Mesendoderm (in vitro differentiated cells): ENCODE results near the gene IKBKG.
"Not testable (repeated sequence)": the region's sequence is repeated elsewhere in the genome, so short reads cannot be mapped to it uniquely, and the experiment has no call there.

ENCODE experiments used
- DNase-seq: peaks from one replicate; pipeline ENCODE4 v3.0.0; 2013
- H2AK5ac ChIP-seq: 2 replicates; pipeline ENCODE4 v1.6.1; 2013; ENCODE audit warnings: low read length, inconsistent platforms
- H2BK120ac ChIP-seq: 2 replicates; pipeline ENCODE4 v1.6.1; 2013; ENCODE audit warnings: low read depth, mild to moderate bottlenecking, low read length, moderate library complexity, mixed read lengths
- H2BK15ac ChIP-seq: replicated peaks from 2 replicates; pipeline ENCODE4 v1.6.1; 2013; ENCODE audit warnings: low read depth, mild to moderate bottlenecking, moderate library complexity
- H2BK5ac ChIP-seq: 2 replicates; pipeline ENCODE4 v1.6.1; 2013; ENCODE audit warnings: low read length, inconsistent platforms
- H3K18ac ChIP-seq: 2 replicates; pipeline ENCODE4 v1.6.1; 2013; ENCODE audit warnings: mild to moderate bottlenecking, low read length, mixed read lengths
- H3K23ac ChIP-seq: one replicate; pipeline ENCODE4 v1.6.1; 2013; ENCODE audit warnings: low read length
- H3K27ac ChIP-seq: 2 replicates; pipeline ENCODE4 v1.5.1; 2013; ENCODE audit warnings: low read depth, mild to moderate bottlenecking, inconsistent platforms, low read length, moderate library complexity
- H3K27me3 ChIP-seq: 2 replicates; pipeline ENCODE4 v1.6.1; 2013; ENCODE audit warnings: low read length, control low read depth, mild to moderate bottlenecking, inconsistent platforms; ENCODE audit not compliant: insufficient read depth, poor library complexity
- H3K36me3 ChIP-seq: 2 replicates; pipeline ENCODE4 v1.6.1; 2013; ENCODE audit warnings: low read length, inconsistent platforms; ENCODE audit not compliant: control insufficient read depth, insufficient read depth
- H3K4ac ChIP-seq: one replicate; pipeline ENCODE4 v1.6.1; 2013; ENCODE audit warnings: low read depth, mild to moderate bottlenecking, low read length, moderate library complexity
- H3K4me1 ChIP-seq: 2 replicates; pipeline ENCODE4 v1.6.1; 2013; ENCODE audit warnings: low read depth, low read length, inconsistent platforms; ENCODE audit not compliant: control insufficient read depth
- H3K4me2 ChIP-seq: 2 replicates; pipeline ENCODE4 v1.6.1; 2013; ENCODE audit warnings: low read length
- H3K4me3 ChIP-seq: 2 replicates; pipeline ENCODE4 v1.5.1; 2013; ENCODE audit warnings: mild to moderate bottlenecking, low read length
- H3K56ac ChIP-seq: one replicate; pipeline ENCODE4 v1.6.1; 2013; ENCODE audit warnings: low read length
- H3K79me1 ChIP-seq: 2 replicates; pipeline ENCODE4 v1.6.1; 2013; ENCODE audit warnings: low read length, inconsistent platforms
- H3K79me2 ChIP-seq: 2 replicates; pipeline ENCODE4 v1.6.1; 2013; ENCODE audit warnings: mild to moderate bottlenecking, low read length; ENCODE audit not compliant: control insufficient read depth, insufficient read depth
- H3K9ac ChIP-seq: 2 replicates; pipeline ENCODE4 v1.6.1; 2013; ENCODE audit warnings: low read length, inconsistent platforms
- H4K5ac ChIP-seq: one replicate; pipeline ENCODE4 v1.6.1; 2013; ENCODE audit warnings: low read length
- H4K8ac ChIP-seq: one replicate; pipeline ENCODE4 v1.6.1; 2013; ENCODE audit warnings: low read depth, mild to moderate bottlenecking, control low read depth, low read length, moderate library complexity
- WGBS: extraction: QIAGEN DNeasy Blood & Tissue Kit; methylation state at CpG from one replicate; pipeline ENCODE4 v1.1.7; 2013; ENCODE audit warnings: low lambda C conversion rate, missing lambda C conversion rate; ENCODE audit not compliant: insufficient coverage; ENCODE audit errors: extremely low coverage; 5-methylcytosine and 5-hydroxymethylcytosine counted together

Gene IKBKG

GRCh38 chrX:154540365-154540764 is 7.1 kb upstream of the IKBKG start:
- H3K79me1 ChIP-seq, H3K4ac ChIP-seq, H3K36me3 ChIP-seq, H2BK15ac ChIP-seq, H3K27me3 ChIP-seq, H3K23ac ChIP-seq, H4K5ac ChIP-seq, H2BK120ac ChIP-seq, H4K8ac ChIP-seq, H3K4me1 ChIP-seq, H2AK5ac ChIP-seq, H3K4me3 ChIP-seq, H3K9ac ChIP-seq, H3K56ac ChIP-seq, H2BK5ac ChIP-seq, H3K79me2 ChIP-seq, H3K4me2 ChIP-seq, H3K27ac ChIP-seq, DNase-seq, H3K18ac ChIP-seq: not testable (repeated sequence)
- WGBS, result no CpG with 5 or more reads among the region's 7 CpGs

- H3K4ac ChIP-seq, result no peak overlapping the region
- no peak overlapping the region for H2BK15ac ChIP-seq
- H4K8ac ChIP-seq, result no peak overlapping the region
- no peaks in the 10 kb centered on the region for H3K4me1 ChIP-seq
- no peaks in the 10 kb centered on the region for H3K36me3 ChIP-seq
- DNase-seq, result no peak
- no peaks in the 10 kb centered on the region for H3K79me2 ChIP-seq
- H2BK5ac ChIP-seq, result no peak overlapping the region
- no peak overlapping the region for H2BK120ac ChIP-seq
- no peak overlapping the region for H3K4me3 ChIP-seq
- H2AK5ac ChIP-seq, result no peak overlapping the region
- H3K56ac ChIP-seq, result no peak overlapping the region
- no peaks in the 10 kb centered on the region for H3K27me3 ChIP-seq
- H3K9ac ChIP-seq, result no peak overlapping the region
- no peak overlapping the region for H3K18ac ChIP-seq
- H3K23ac ChIP-seq, result no peak overlapping the region
- H3K4me2 ChIP-seq, result no peak overlapping the region
- H3K79me1 ChIP-seq, result no peaks in the 10 kb centered on the region
- H4K5ac ChIP-seq, result no peak overlapping the region
- H3K27ac ChIP-seq, result no peak overlapping the region
- WGBS, result no CpG with 5 or more reads among the region's 19 CpGs
Measured at GRCh38 chrX:154540897-154541535, 6.4 kb upstream of the IKBKG start.

GRCh38 chrX:154541589-154541895 is 5.9 kb upstream of the IKBKG start:
- Histone ChIP-seq H3K79me2 (no peaks in the 10 kb centered on the region), H4K5ac (no peak overlapping the region), H3K18ac (no peak overlapping the region), H4K8ac (no peak overlapping the region), H3K27ac (no peak overlapping the region), H3K36me3 (no peaks in the 10 kb centered on the region), H2BK15ac (no peak overlapping the region), H3K27me3 (no peaks in the 10 kb centered on the region), H3K23ac (no peak overlapping the region), H3K4me2 (no peak overlapping the region), H2BK120ac (no peak overlapping the region), H2BK5ac (no peak overlapping the region), H2AK5ac (no peak overlapping the region), H3K4me1 (no peaks in the 10 kb centered on the region), H3K4me3 (no peak overlapping the region), H3K56ac (no peak overlapping the region), H3K79me1 (no peaks in the 10 kb centered on the region), H3K9ac (no peak overlapping the region), H3K4ac (no peak overlapping the region)
- no CpG with 5 or more reads among the region's 5 CpGs for WGBS
- no peak for DNase-seq

GRCh38 chrX:154541896-154542722 is 5.3 kb upstream of the IKBKG start:
- no peaks in the 10 kb centered on the region for H3K36me3 ChIP-seq
- H3K27ac ChIP-seq, result peak overlapping the region; percentile 25
- H3K4me3 ChIP-seq, result no peak overlapping the region
- H3K4ac ChIP-seq, result no peak overlapping the region
- H3K18ac ChIP-seq, result no peak overlapping the region
- peak; percentile 63 for DNase-seq
- H3K23ac ChIP-seq, result no peak overlapping the region
- no peak overlapping the region for H3K56ac ChIP-seq
- no peak overlapping the region for H2AK5ac ChIP-seq
- no peak overlapping the region for H3K9ac ChIP-seq
- H2BK120ac ChIP-seq, result no peak overlapping the region
- no peak overlapping the region for H4K5ac ChIP-seq
- no CpG with 5 or more reads among the region's 12 CpGs for WGBS
- no peaks in the 10 kb centered on the region for H3K79me1 ChIP-seq
- H3K4me1 ChIP-seq, result no peaks in the 10 kb centered on the region
- H3K79me2 ChIP-seq, result no peaks in the 10 kb centered on the region
- no peak overlapping the region for H2BK15ac ChIP-seq
- H2BK5ac ChIP-seq, result no peak overlapping the region
- no peaks in the 10 kb centered on the region for H3K27me3 ChIP-seq
- H4K8ac ChIP-seq, result no peak overlapping the region
- H3K4me2 ChIP-seq, result no peak overlapping the region

GRCh38 chrX:154542723-154543424 is 4.5 kb upstream of the IKBKG start:
- no peak for DNase-seq
- Histone ChIP-seq H2BK5ac (no peak overlapping the region), H3K4ac (no peak overlapping the region), H2AK5ac (no peak overlapping the region), H2BK120ac (no peak overlapping the region), H4K5ac (no peak overlapping the region), H3K36me3 (no peaks in the 10 kb centered on the region), H3K79me2 (peaks cover 1% of the 10 kb centered on the region), H3K4me1 (no peaks in the 10 kb centered on the region), H3K9ac (no peak overlapping the region), H3K79me1 (no peaks in the 10 kb centered on the region), H3K18ac (no peak overlapping the region), H3K23ac (no peak overlapping the region), H3K27ac (no peak overlapping the region), H3K27me3 (no peaks in the 10 kb centered on the region), H3K4me2 (no peak overlapping the region), H3K56ac (no peak overlapping the region), H4K8ac (no peak overlapping the region), H3K4me3 (no peak overlapping the region), H2BK15ac (no peak overlapping the region)
- WGBS, result no CpG with 5 or more reads among the region's 20 CpGs
